Stimulated activated naive CD8-positive, alpha-beta T cell treated with anti-CD3 and anti-CD28 coated beads, Interleukin-15, Interleukin-2, amounts not matched to agents 100 ng/mL and 50 ng/mL, for 24 hours (primary cell): ENCODE data around the gene MTG1.
"Not testable (repeated sequence)": the region's sequence is repeated elsewhere in the genome, so short reads cannot be mapped to it uniquely, and the experiment has no call there.

Experiments
- H3K27ac Mint-ChIP-seq: one replicate; pipeline ENCODE4 v1.8.0; 2021; ENCODE audit warnings: mild to moderate bottlenecking, mixed read lengths
- H3K27me3 Mint-ChIP-seq: one replicate; pipeline ENCODE4 v1.8.0; 2021; ENCODE audit warnings: mixed read lengths
- H3K36me3 Mint-ChIP-seq: one replicate; pipeline ENCODE4 v1.8.0; 2021; ENCODE audit warnings: low read depth, mixed read lengths
- H3K4me1 Mint-ChIP-seq: one replicate; pipeline ENCODE4 v1.8.0; 2021; ENCODE audit warnings: low read depth, mixed read lengths
- H3K4me3 Mint-ChIP-seq: one replicate; pipeline ENCODE4 v1.8.0; 2021; ENCODE audit warnings: mild to moderate bottlenecking, mixed read lengths
- H3K9me3 Mint-ChIP-seq: one replicate; pipeline ENCODE4 v1.8.0; 2021; ENCODE audit warnings: mixed read lengths

Gene MTG1

DNA sequence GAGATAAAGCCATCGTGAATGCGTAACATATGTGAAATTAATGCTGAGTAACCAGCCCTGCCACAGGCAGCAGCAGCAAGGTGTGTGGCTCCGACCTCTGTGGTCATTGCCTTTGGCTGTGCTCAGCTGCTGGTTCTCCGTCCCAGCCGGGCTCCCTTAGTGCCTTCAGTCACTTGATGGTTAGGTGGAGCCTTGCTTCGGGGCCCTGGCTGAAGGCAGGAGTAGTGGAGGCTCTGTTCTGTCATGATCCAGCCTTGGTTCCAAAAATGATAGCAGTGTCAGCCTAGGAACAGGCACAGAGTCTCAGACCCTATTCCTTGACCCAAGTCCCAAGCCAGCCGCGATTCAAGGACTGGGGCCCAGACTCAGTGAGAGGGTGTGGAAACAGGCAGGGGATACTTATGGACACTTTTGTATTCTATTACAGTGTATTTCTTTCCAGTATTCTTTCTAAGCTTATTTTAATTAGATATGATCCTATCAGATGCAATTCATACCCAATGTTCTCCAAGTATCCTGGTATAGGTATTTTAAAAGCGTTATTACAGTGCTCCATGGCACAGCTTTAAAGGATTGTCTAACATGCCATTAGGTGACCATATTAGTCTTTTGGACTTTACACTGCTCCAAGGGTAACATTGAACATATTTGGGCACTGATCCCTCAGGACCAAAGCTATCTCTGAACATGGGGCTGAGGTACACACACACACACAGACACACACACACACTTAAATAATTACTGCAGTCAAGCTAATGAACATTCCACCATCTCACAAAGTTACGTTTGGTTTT lies 68.8 kb downstream of the MTG1 start:
- Mint-ChIP-seq H3K4me1 (no peaks in the 10 kb centered on the region), H3K27me3 (no peaks in the 10 kb centered on the region), H3K36me3 (no peaks in the 10 kb centered on the region), H3K9me3 (no peaks in the 10 kb centered on the region), H3K4me3 (no peak overlapping the region), H3K27ac (no peak overlapping the region)

DNA sequence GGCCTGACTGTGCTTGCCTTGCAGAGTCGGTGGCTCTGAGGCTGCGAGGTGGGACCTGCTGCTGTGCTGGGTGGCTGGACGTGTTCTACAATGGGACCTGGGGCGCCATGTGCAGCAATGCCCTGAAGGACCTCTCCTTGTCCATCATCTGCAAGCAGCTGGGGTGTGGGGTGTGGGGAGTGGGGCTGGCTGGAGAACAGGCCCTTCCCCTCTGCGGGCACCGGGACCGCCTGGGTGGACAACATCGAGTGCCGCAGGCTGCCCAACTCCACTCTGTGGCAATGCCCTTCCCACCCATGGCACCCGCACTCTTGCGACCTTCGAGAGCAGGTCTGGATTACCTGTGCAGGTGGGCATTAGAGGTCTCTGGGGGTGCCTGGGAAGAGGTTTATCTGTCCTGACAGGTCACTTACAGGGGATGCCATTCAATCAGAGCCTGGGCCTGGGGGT lies 70.7 kb downstream of the MTG1 start:
- H3K9me3 Mint-ChIP-seq, result no peaks in the 10 kb centered on the region

DNA sequence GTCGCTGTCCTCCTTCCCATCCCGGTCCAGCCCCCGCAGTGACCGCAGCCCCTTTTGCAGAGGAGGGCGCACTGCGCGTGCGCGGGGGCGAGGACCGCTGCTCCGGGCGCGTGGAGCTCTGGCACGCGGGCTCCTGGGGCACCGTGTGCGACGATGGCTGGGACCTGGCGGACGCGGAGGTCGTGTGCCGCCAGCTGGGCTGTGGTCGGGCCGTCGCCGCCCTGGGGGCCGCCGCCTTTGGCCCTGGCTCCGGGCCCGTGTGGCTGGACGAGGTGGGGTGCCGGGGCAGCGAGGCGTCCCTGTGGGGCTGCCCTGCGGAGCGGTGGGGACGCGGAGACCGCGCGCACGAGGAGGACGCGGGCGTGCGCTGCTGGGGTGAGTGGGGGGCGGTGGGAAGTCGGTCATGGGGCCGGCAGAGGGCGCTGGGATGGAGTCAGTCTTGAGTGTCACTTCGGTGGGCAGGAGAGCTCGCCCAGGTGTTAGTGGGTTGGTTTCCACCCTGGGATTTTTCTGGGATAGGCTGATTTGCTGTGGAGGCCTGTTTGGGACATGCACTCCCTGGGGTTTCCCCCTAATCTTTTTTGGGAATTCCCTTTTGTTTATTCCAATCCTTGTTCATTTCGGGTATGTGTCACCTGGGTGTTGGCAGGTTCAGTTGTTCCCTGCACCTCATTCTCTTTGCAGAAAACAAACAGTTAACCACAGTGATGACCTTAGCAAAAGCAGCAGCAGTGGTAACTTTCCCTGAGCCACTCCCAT lies 71.4 kb downstream of the MTG1 start:
- Mint-ChIP-seq H3K4me3 (no peak overlapping the region), H3K9me3 (no peaks in the 10 kb centered on the region), H3K27ac (no peak overlapping the region), H3K36me3 (peaks cover 6% of the 10 kb centered on the region), H3K27me3 (no peaks in the 10 kb centered on the region), H3K4me1 (no peaks in the 10 kb centered on the region)

More for the DNA sequence above, 70.7 kb downstream of the MTG1 start:
- no peaks in the 10 kb centered on the region for H3K27me3 Mint-ChIP-seq
- H3K4me3 Mint-ChIP-seq, result no peak overlapping the region
- H3K27ac Mint-ChIP-seq, result no peak overlapping the region
- H3K4me1 Mint-ChIP-seq, result no peaks in the 10 kb centered on the region
- peaks cover 6% of the 10 kb centered on the region for H3K36me3 Mint-ChIP-seq

DNA sequence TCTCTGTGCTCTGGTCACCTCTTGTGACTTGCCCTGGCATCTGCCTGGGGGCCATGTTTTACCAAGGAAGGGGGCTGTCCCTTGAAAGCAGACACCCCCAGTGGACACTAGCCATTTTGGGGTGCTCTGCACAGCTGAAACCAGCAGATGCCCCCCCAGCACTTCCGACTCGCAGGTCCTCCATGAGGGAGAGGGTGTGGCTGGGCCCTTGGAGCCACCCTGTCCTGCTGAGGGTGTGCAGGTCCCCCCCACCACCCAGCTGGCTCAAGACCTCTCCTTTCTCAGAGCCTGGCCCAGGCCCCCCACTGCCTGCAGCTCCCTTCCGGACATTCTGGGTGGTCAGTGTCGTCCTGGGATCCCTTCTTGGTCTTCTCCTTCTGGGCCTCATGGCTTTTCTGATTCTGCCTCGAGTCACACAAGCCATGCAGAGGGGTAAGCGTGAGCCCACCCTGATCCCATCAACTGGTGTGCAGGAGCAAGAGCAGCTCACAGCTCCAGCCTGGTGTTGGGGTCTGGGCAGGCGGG lies 72.1 kb downstream of the MTG1 start:
- no peak overlapping the region for H3K27ac Mint-ChIP-seq

DNA sequence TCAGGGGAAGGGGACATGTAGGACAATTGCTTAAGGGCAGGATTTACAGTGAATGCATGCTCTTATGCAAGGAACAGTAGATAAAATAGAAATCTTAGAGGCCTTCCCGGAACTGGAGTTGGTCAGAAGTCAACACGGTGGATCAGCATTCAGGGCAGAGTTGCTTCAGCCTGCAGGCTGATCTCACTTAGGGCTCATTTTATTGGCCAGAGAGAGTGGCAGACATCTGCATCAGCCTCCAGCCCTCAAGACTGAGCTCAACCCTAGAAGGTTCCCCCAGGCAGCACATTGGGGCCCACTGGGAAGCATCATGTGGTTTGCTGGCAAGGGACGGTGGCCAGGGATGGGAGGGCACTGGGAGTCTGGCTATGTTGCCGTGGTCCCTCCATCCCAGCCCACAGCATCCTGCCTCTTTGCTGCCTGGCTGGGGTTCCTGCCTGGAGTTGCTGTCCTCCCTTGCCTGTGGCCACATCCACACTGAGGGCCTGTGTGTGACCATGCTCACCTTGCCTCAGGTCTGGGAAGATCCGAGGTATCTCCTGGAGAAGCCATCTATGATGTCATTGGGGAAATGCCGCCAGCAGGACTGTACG lies 72.8 kb downstream of the MTG1 start:
- no peaks in the 10 kb centered on the region for H3K27me3 Mint-ChIP-seq
- no peak overlapping the region for H3K4me3 Mint-ChIP-seq
- H3K36me3 Mint-ChIP-seq, result peaks cover 6% of the 10 kb centered on the region
- no peaks in the 10 kb centered on the region for H3K4me1 Mint-ChIP-seq
- no peak overlapping the region for H3K27ac Mint-ChIP-seq
- no peaks in the 10 kb centered on the region for H3K9me3 Mint-ChIP-seq

More for the DNA sequence above, 72.1 kb downstream of the MTG1 start:
- Mint-ChIP-seq H3K4me1 (no peaks in the 10 kb centered on the region), H3K4me3 (no peak overlapping the region), H3K27me3 (no peaks in the 10 kb centered on the region), H3K9me3 (no peaks in the 10 kb centered on the region), H3K36me3 (peaks cover 6% of the 10 kb centered on the region)

DNA sequence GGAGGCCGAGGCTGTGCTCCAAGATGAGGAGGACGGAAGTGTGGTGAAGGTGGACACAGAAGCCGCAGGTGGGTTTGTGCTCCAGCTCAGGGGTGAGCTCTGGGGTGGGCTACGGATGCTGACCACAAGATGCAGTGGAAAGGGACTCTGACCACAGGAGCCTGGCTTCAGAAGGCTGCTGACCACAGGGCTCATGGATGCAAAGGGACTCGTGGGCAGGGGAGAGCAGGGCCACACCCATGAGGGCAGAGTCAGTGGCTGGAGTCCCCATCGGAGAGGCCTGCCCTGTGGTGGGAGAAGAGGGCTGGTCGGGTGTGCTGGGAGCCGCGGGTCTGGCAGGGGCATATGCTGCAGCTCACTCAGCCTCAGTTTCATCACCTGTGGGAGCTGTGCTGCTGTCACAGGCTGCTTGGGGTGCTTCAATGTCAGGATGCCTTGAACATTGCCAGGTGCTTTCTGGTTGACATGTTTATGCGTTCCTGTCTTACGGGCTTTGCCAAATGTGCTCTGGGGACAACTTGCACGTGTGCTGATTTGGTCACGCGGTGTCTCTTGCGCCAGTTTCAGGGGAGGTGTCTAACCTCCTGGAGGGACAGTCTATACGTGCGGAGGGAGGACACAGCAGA lies 73.4 kb downstream of the MTG1 start:
- Mint-ChIP-seq H3K4me3 (no peak overlapping the region), H3K9me3 (no peaks in the 10 kb centered on the region), H3K36me3 (peaks cover 6% of the 10 kb centered on the region)

DNA sequence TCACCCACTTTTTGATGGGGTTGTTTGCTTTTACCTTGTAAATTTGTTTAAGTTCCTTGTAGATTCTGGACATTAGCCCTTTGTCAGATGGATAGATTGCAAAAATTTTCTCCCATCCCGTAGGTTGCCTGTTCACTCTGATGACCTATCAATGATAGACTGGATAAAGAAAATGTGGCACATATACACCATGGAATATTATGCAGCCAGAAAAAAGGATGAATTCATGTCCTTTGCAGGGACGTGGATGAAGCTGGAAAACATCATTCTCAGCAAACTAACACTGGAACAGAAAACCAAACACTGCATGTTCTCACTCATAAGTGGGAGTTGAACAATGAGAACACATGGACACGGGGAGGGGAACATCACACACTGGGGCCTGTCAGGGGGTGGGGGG lies 75.2 kb downstream of the MTG1 start:
- not testable (repeated sequence) for H3K36me3 Mint-ChIP-seq, H3K9me3 Mint-ChIP-seq, H3K4me3 Mint-ChIP-seq, H3K4me1 Mint-ChIP-seq, H3K27me3 Mint-ChIP-seq, H3K27ac Mint-ChIP-seq

More for the DNA sequence above, 73.4 kb downstream of the MTG1 start:
- H3K27ac Mint-ChIP-seq, result no peak overlapping the region
- no peaks in the 10 kb centered on the region for H3K27me3 Mint-ChIP-seq
- H3K4me1 Mint-ChIP-seq, result no peaks in the 10 kb centered on the region

DNA sequence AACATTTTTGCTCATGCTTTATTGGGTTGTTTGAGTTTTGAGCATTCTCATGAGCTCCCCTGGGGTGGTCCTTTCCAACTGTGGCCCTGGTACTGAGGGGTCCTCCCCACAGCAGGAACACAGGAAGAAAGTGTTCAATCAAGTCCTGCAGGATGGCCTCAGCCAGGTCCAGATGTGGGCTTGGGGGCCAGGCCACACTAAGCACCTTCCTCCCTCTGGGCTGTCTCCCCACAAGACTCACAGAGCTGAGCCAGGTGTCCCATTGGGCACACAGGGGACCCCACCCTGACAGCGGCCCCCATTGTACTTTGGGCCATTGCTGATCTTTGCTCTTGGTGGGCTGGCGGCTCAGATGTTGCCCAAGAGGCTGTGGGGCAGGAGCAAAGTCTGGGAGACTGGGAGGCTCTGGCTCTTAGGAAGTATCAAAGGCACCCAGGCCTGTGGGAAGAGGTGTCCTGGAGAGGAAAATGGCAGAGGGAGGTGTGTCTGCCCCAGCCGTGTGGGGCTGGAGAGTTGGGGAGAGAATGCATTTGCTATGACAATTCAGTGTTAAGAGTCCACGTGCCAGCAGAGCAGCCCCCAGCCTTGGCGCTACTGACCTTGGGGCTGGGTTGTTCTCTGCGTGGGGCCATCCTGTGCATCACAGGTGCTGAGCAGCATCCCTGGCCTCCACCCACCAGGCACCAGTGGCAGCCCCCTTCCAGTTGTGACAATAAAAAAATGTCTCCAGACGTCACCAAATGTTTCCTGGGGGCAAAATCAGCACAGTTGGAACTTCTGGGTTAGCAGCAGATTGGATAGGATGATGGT lies 77.5 kb downstream of the MTG1 start:
- H3K4me3 Mint-ChIP-seq, result no peak overlapping the region
- H3K4me1 Mint-ChIP-seq, result peaks cover 23% of the 10 kb centered on the region
- peaks cover 6% of the 10 kb centered on the region for H3K36me3 Mint-ChIP-seq
- H3K27me3 Mint-ChIP-seq, result no peaks in the 10 kb centered on the region
- no peaks in the 10 kb centered on the region for H3K9me3 Mint-ChIP-seq
- H3K27ac Mint-ChIP-seq, result no peak overlapping the region
